HCT116 (cell line): Measurements from ENCODE around the gene HDAC5. TPM values are rescaled to one million over a fixed set of nuclear protein-coding genes. Genes with fewer than 3 reads are reported as not detected.
A peak's percentile ranks its signal among the peaks of the same experiment; 100 is the strongest.

Experiments
- ATAC-seq: fragments of 200-7000 bp; cut with Tn5 transposase; 2 replicates; pipeline ENCODE4 v1.9.1; 2020; ENCODE audit warnings: mild to moderate bottlenecking, moderate library complexity
- BruUV-seq: library from RNA; stranded (reverse); fragments of 400-500 nt; replicated peaks from 2 replicates; lab custom pipeline; 2021; lab: Mats Ljungman, UMichigan
- CTCF ChIA-PET: fragments of 300-600 bp; sonication (Branson Sonifier 250); formaldehyde crosslinking; loops from one replicate; lab custom pipeline; 2021; ENCODE audit warnings: antibody characterized with exemption; lab: Charles Lee
- POLR2A ChIA-PET: fragments of 300-600, 350-600 bp; sonication (Branson Sonifier 250); formaldehyde crosslinking; loops from one replicate; lab custom pipeline; 2021; ENCODE audit warnings: antibody characterized with exemption; lab: Charles Lee
- RAD21 ChIA-PET, 2 experiments: fragments of 300-600 bp; sonication (Branson Sonifier 250); formaldehyde crosslinking; loops; one replicate each; lab custom pipeline; 2023; ENCODE audit warnings: low total read pairs in 2 of 2; ENCODE audit not compliant: uncharacterized antibody in 2 of 2, unreplicated experiment in 2 of 2, low non-redundant PET in 1 of 2; lab: Charles Lee
- DNase-seq: peaks from one replicate; pipeline ENCODE4 v3.0.0-alpha.2; 2010; ENCODE audit warnings: low read depth, low spot score
- H2AFZ ChIP-seq: fragments of 200-600 bp; shearing (Covaris generic), sonication (generic); 2 replicates; pipeline ENCODE4 v1.6.1; 2017; ENCODE audit warnings: low read depth, mixed run types, mixed read lengths, antibody characterized with exemption, low read length; ENCODE audit not compliant: poor library complexity, severe bottlenecking
- H3K27ac ChIP-seq: 2 replicates; pipeline ENCODE4 v1.5.1; 2012; ENCODE audit warnings: low read depth, low read length
- H3K27me3 ChIP-seq: fragments of 200-600 bp; sonication (generic); 2 replicates; pipeline ENCODE4 v1.6.1; 2016; ENCODE audit warnings: mixed run types, low read length, mixed read lengths; ENCODE audit not compliant: insufficient read depth
- H3K36me3 ChIP-seq, 2 experiments: fragments of 200-500 bp in 1 of 2; fragments of 200-600 bp in 1 of 2; sonication (Bioruptor generic) in 1 of 2; sonication (generic) in 1 of 2; 2 replicates each; pipeline versions ENCODE4 v1.5.1 to v1.6.1; 2014 to 2016; ENCODE audit warnings: low read length in 2 of 2, inconsistent platforms in 1 of 2, mixed read lengths in 1 of 2, mixed run types in 1 of 2; ENCODE audit not compliant: insufficient read depth in 2 of 2, control insufficient read depth in 1 of 2
- H3K4me1 ChIP-seq, 2 experiments: fragments of 200-600 bp in 1 of 2; sonication (generic) in 1 of 2; 2 replicates each; pipeline versions ENCODE4 v1.5.1 to v1.6.1; 2012 to 2017; ENCODE audit warnings: low read length in 2 of 2, inconsistent platforms in 1 of 2, mild to moderate bottlenecking in 1 of 2, mixed read lengths in 1 of 2, mixed run types in 1 of 2, moderate library complexity in 1 of 2; ENCODE audit not compliant: insufficient read depth in 2 of 2, control insufficient read depth in 1 of 2
- H3K4me2 ChIP-seq: fragments of 200-600 bp; sonication (generic); 2 replicates; pipeline ENCODE4 v1.6.1; 2017; ENCODE audit warnings: mixed run types, low read length, mixed read lengths
- H3K4me3 ChIP-seq, 2 experiments: fragments of 200-600 bp in 1 of 2; sonication (generic) in 1 of 2; replicated peaks in 1 of 2; 2 replicates each; pipeline ENCODE4 v1.5.1; 2011 to 2016; ENCODE audit warnings: low read length in 2 of 2, control low read depth in 1 of 2, low read depth in 1 of 2, mild to moderate bottlenecking in 1 of 2, mixed read lengths in 1 of 2, mixed run types in 1 of 2
- H3K79me2 ChIP-seq: fragments of 200-600 bp; sonication (generic); 2 replicates; pipeline ENCODE4 v1.6.1; 2017; ENCODE audit warnings: mild to moderate bottlenecking, mixed run types, low read length, moderate library complexity, mixed read lengths; ENCODE audit not compliant: insufficient read depth
- H3K9ac ChIP-seq: fragments of 200-600 bp; sonication (generic); 2 replicates; pipeline ENCODE4 v1.6.1; 2016; ENCODE audit warnings: low read length, mixed read lengths
- H3K9me2 ChIP-seq: fragments of 200-600 bp; sonication (generic), shearing (Covaris generic); 2 replicates; pipeline ENCODE4 v1.6.1; 2017; ENCODE audit warnings: mixed run types, mild to moderate bottlenecking, moderate library complexity; ENCODE audit not compliant: insufficient read depth
- H3K9me3 ChIP-seq, 2 experiments: fragments of 200-500 bp in 1 of 2; fragments of 200-600 bp in 1 of 2; sonication (Bioruptor generic) in 1 of 2; sonication (generic) in 1 of 2; 2 replicates each; pipeline ENCODE4 v1.6.1; 2014 to 2017; ENCODE audit warnings: low read length in 2 of 2, mixed read lengths in 2 of 2, inconsistent platforms in 1 of 2, low read depth in 1 of 2, mild to moderate bottlenecking in 1 of 2, mixed run types in 1 of 2, moderate library complexity in 1 of 2; ENCODE audit not compliant: control insufficient read depth in 1 of 2, insufficient read depth in 1 of 2
- H4K20me1 ChIP-seq: fragments of 200-600 bp; sonication (generic), shearing (Covaris generic); 2 replicates; pipeline ENCODE4 v1.6.1; 2017; ENCODE audit warnings: mixed run types, mild to moderate bottlenecking, moderate library complexity; ENCODE audit not compliant: insufficient read depth
- FOSL1 ChIP-seq: IDR thresholded peaks from 2 replicates; pipeline ENCODE4 v1.6.1; 2012; ENCODE audit warnings: low read depth
- RAD21 ChIP-seq: IDR thresholded peaks from 2 replicates; pipeline ENCODE4 v1.6.1; 2012; ENCODE audit warnings: low read depth, mild to moderate bottlenecking
- SIN3A ChIP-seq: IDR thresholded peaks from 2 replicates; pipeline ENCODE4 v1.6.1; 2012; ENCODE audit warnings: low read depth
- SRF ChIP-seq: IDR thresholded peaks from 2 replicates; pipeline ENCODE4 v1.6.1; 2012; ENCODE audit warnings: low read depth
- intact Hi-C: fragments of 100-400 bp; cut with micrococcal nuclease; formaldehyde crosslinking; loops from 2 replicates; pipeline ENCODE4 v1.10.0; 2022
- total RNA-seq: library from RNA; stranded (reverse); gene quantifications from one replicate; pipeline ENCODE4 v1.2.1, GENCODE V29; 2021; ENCODE audit not compliant: unreplicated experiment

Gene HDAC5
- total RNA-seq, 1 experiment from 2014 or later: 32.9 TPM

DNA sequence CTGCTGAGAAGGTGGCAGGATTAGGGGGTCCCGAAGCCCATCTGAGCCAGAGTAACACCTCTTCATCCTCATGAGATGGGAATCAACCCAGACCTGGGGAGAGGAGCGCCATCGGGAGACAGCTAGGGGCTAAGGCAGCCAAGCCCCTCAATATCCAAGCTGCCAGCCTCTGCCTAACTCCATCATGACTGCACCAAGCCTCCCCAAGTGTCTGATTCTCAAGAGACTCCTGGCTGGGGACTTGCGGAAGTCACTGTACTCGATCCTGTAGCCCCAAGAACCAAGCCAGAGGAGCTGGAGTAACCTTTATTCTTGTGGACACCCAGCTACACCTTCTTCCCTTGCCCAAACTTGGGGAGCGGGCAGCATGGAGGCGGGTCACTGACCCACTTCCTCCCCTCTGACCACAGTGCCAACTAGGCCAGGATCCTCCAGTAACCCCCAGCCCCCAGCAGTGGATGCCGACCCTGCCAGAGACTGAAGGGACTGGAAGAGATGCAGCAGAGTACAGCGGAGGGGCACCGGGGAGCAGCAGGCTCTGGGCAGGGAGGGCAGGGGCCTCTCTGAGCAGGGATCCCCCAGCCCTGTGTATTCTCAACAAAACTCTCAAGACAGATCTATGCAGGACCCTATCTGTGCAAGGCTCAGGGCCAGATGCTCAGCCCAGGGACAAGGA lies 13.3 kb downstream of the HDAC5 start:
- H3K4me2 ChIP-seq: peak overlapping the region; percentile 73
- H3K9ac ChIP-seq: peak overlapping the region; percentile 31
- DNase-seq (no peak), ATAC-seq (no peak)
- no peaks in the 10 kb centered on the region for H3K9me3 ChIP-seq
- H3K36me3 ChIP-seq: no peaks in the 10 kb centered on the region
- H3K27ac ChIP-seq: peak overlapping the region; percentile 66; the same call in 1 of the 2 replicates
- BruUV-seq: no TSS peak
- H3K4me1 ChIP-seq: peaks cover 46 to 63% of the 10 kb centered on the region in 2 experiments
- H3K79me2 ChIP-seq: no peaks in the 10 kb centered on the region
- no peaks in the 10 kb centered on the region for H4K20me1 ChIP-seq
- H3K4me3 ChIP-seq: peak overlapping the region in 1 of 2 experiments; percentile 43; a peak in 2 of 4 replicates
- ChIA-PET POLR2A (interaction anchor here (1.2 to 1.6 kb wide), 2 partner anchors 7 to 44 kb away, joined by 3 to 4 read pairs; no protein-coding TSS in a partner anchor), RAD21 (no interaction called here), CTCF (interaction anchor here (2.1 kb wide), 1 partner anchor 13 kb away, joined by 13 read pairs; the partner anchor contains the start of gene HDAC5)
- no peaks in the 10 kb centered on the region for H3K9me2 ChIP-seq
- H3K27me3 ChIP-seq: no peaks in the 10 kb centered on the region
- H2AFZ ChIP-seq: no peak overlapping the region
- no peak for TF ChIP-seq SIN3A
- TF ChIP-seq SRF: no peak
- intact Hi-C loops: no loop called here

DNA sequence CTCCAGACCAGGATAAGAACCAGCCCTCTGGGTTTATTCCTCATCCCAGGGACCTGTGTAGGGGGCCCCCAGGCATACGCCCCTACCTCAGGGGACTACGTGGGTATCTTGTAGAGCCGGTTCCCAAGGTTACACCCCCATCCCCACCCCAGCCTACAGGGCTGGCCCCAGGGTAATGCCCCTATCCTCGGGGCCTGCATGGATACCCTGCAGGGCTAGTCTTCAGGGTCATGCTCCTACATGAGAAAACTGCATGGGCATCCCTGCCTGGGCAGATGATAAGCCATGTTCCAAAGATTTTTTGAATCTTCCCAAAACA lies 14.2 kb downstream of the HDAC5 start:
- Histone ChIP-seq H4K20me1 (no peaks in the 10 kb centered on the region), H3K9ac (no peak overlapping the region), H3K4me3 (no peak overlapping the region), H3K27ac (peak overlapping the region; percentile 9; the same call in 1 of the 2 replicates), H3K36me3 (no peaks in the 10 kb centered on the region), H2AFZ (no peak overlapping the region), H3K27me3 (no peaks in the 10 kb centered on the region), H3K4me2 (peak overlapping the region; percentile 55), H3K9me3 (no peaks in the 10 kb centered on the region), H3K4me1 (peaks cover 46 to 63% of the 10 kb centered on the region in 2 experiments), H3K79me2 (no peaks in the 10 kb centered on the region), H3K9me2 (no peaks in the 10 kb centered on the region)
- TF ChIP-seq RAD21 (no peak), FOSL1 (no peak)
- ChIA-PET CTCF (interaction anchor here (1.2 kb wide), 1 partner anchor 26 kb away, joined by 5 read pairs; no protein-coding TSS in a partner anchor), RAD21 (no interaction called here), POLR2A (no interaction called here)
- intact Hi-C loops: no loop called here
- no peak for ATAC-seq
- no TSS peak for BruUV-seq
- no peak for DNase-seq
